Tibial artery (tissue), 4 donors: ENCODE results near the gene FAM210A.
A peak's percentile ranks its signal among the peaks of the same experiment; 100 is the strongest.

Source experiments
- DNase-seq, 2 donors: peaks; one replicate each; pipeline ENCODE4 v3.0.0-alpha.2; 2019
- H3K27ac ChIP-seq, 2 donors: fragments of 200-600 bp; sonication (generic) in 1 of 2; 1 replicate in 1 of 2; 2 replicates in 1 of 2; pipeline ENCODE4 v1.5.1; 2018 to 2019; ENCODE audit warnings: mild to moderate bottlenecking in 1 of 2
- H3K27me3 ChIP-seq, 2 donors: fragments of 200-600 bp; sonication (generic) in 1 of 2; one replicate each; pipeline versions ENCODE4 v1.5.1 to v1.6.0; 2016 to 2019
- H3K36me3 ChIP-seq, 3 donors: fragments of 200-600 bp; sonication (generic) in 2 of 3; one replicate each; pipeline ENCODE4 v1.5.1; 2016 to 2019; ENCODE audit warnings: mild to moderate bottlenecking in 2 of 3
- H3K4me1 ChIP-seq, 4 donors: fragments of 200-600 bp; sonication (generic) in 2 of 4; 1 replicate in 3 of 4; 2 replicates in 1 of 4; pipeline ENCODE4 v1.5.1; 2016 to 2019
- H3K4me3 ChIP-seq, 2 donors: fragments of 200-600 bp; sonication (generic) in 1 of 2; 1 replicate in 1 of 2; 2 replicates in 1 of 2; pipeline ENCODE4 v1.5.1; 2018 to 2019; ENCODE audit warnings: mild to moderate bottlenecking in 2 of 2
- H3K9me3 ChIP-seq, 3 donors: fragments of 200-600 bp; sonication (generic) in 1 of 3; one replicate each; pipeline ENCODE4 v1.5.1; 2016 to 2019
- CTCF ChIP-seq, 2 experiments: fragments of 200-600 bp in 1 of 2; fragments of 450-650 bp in 1 of 2; IDR thresholded peaks; one replicate each; pipeline ENCODE4 v1.5.1; 2017 to 2019; ENCODE audit warnings: antibody characterized with exemption in 2 of 2, mild to moderate bottlenecking in 1 of 2, moderate library complexity in 1 of 2
- intact Hi-C: fragments of 100-400 bp; cut with DNase I; formaldehyde crosslinking; loops from one replicate; pipeline ENCODE4 v1.15.0; 2023; ENCODE audit warnings: low total_unique reads

FAM210A gene

GRCh38 chr18:13661779-13662256, 64.5 kb downstream of the FAM210A start:
- Histone ChIP-seq H3K27ac (no peak overlapping the region), H3K4me1 (peaks cover 0 to 16% (median 7%) of the 10 kb centered on the region in 4 donors), H3K4me3 (no peak overlapping the region), H3K9me3 (no peaks in the 10 kb centered on the region), H3K27me3 (no peaks in the 10 kb centered on the region), H3K36me3 (peaks cover 0 to 8% (median 8%) of the 10 kb centered on the region in 3 donors)
- no peak for TF ChIP-seq CTCF (IDR thresholded peaks at IDR 0.05)
- DNase-seq, result no peak
- intact Hi-C loops, result no loop called here

- Histone ChIP-seq H3K36me3 (peaks cover 0 to 8% (median 6%) of the 10 kb centered on the region in 3 donors), H3K27ac (no peak overlapping the region), H3K4me1 (peaks cover 0 to 16% (median 7%) of the 10 kb centered on the region in 4 donors), H3K4me3 (no peak overlapping the region), H3K27me3 (no peaks in the 10 kb centered on the region), H3K9me3 (no peaks in the 10 kb centered on the region)
- no peak for TF ChIP-seq CTCF (IDR thresholded peaks at IDR 0.05)
- intact Hi-C loops, result no loop called here
- no peak for DNase-seq
These were observed 65.1 kb downstream of the FAM210A start for GRCh38 chr18:13661051-13661778.

- peak in 1 of 2 donors; percentile 60 for DNase-seq
- Histone ChIP-seq H3K27ac (no peak overlapping the region), H3K4me1 (peaks cover 0 to 16% (median 7%) of the 10 kb centered on the region in 4 donors), H3K4me3 (no peak overlapping the region), H3K27me3 (no peaks in the 10 kb centered on the region), H3K9me3 (no peaks in the 10 kb centered on the region), H3K36me3 (peaks cover 0 to 7% (median 0%) of the 10 kb centered on the region in 3 donors)
- no peak for TF ChIP-seq CTCF (IDR thresholded peaks at IDR 0.05)
- intact Hi-C loops, result no loop called here
These were observed 65.8 kb downstream of the FAM210A start for GRCh38 chr18:13660510-13660909.

- DNase-seq, result no peak
- no peaks in the 10 kb centered on the region for H3K36me3 ChIP-seq
- no peaks in the 10 kb centered on the region for H3K9me3 ChIP-seq
- H3K4me1 ChIP-seq, result peaks cover 0 to 16% (median 11%) of the 10 kb centered on the region in 4 donors
- H3K27me3 ChIP-seq, result no peaks in the 10 kb centered on the region
- no peak overlapping the region for H3K4me3 ChIP-seq
- no peak for TF ChIP-seq CTCF (IDR thresholded peaks at IDR 0.05)
- no peak overlapping the region for H3K27ac ChIP-seq
- intact Hi-C loops, result no loop called here
These were observed 67.7 kb downstream of the FAM210A start for GRCh38 chr18:13658436-13659204.

GRCh38 chr18:13657974-13658373, 68.4 kb downstream of the FAM210A start:
- Histone ChIP-seq H3K9me3 (no peaks in the 10 kb centered on the region), H3K36me3 (no peaks in the 10 kb centered on the region), H3K4me1 (peaks cover 0 to 16% (median 11%) of the 10 kb centered on the region in 4 donors), H3K27me3 (no peaks in the 10 kb centered on the region), H3K4me3 (no peak overlapping the region), H3K27ac (no peak overlapping the region)
- intact Hi-C loops, result no loop called here
- no peak for DNase-seq
- no peak for TF ChIP-seq CTCF (IDR thresholded peaks at IDR 0.05)
